ENCODE data around the gene VSTM4.

GRCh38 chr10:49009199-49009979, 105.9 kb downstream of the VSTM4 start:
- TF ChIP-seq CTCF (IDR thresholded peaks at IDR 0.05; ENCODE audit: low read depth, low read length, poor library complexity, severe bottlenecking) (no peak), EZH2phosphoT487 (IDR thresholded peaks at IDR 0.05; ENCODE audit: borderline replicate concordance, low read length) (no peak)

Data from DOHH2 (cell line).